WTC11 (cell line): Measurements from ENCODE around the gene DNAH17. TPM values are rescaled to one million over a fixed set of nuclear protein-coding genes. Genes with fewer than 3 reads are reported as not detected.

Experiments
- ATAC-seq: fragments of 200-7000 bp; cut with Tn5 transposase; 2 replicates; pipeline ENCODE4 v1.10.0; 2021; ENCODE audit warnings: mild to moderate bottlenecking, moderate library complexity
- CTCF ChIA-PET: fragments of 300-600 bp; sonication (Branson Sonifier 250); formaldehyde crosslinking; loops from one replicate; lab custom pipeline; 2021; ENCODE audit warnings: antibody characterized with exemption; lab: Charles Lee
- POLR2A ChIA-PET: fragments of 350-600 bp; sonication (Branson Sonifier 250); formaldehyde crosslinking; loops from one replicate; lab custom pipeline; 2021; ENCODE audit warnings: antibody characterized with exemption; lab: Charles Lee
- DNase-seq: peaks from one replicate; pipeline ENCODE4 v3.0.0; 2021; ENCODE audit warnings: low spot score
- H3K27ac Mint-ChIP-seq: 2 replicates; pipeline ENCODE4 v1.8.0; 2021; ENCODE audit warnings: mixed read lengths
- H3K27me3 Mint-ChIP-seq: 2 replicates; pipeline ENCODE4 v1.8.0; 2021; ENCODE audit warnings: low read depth, mild to moderate bottlenecking, moderate library complexity, mixed read lengths
- H3K36me3 Mint-ChIP-seq: 2 replicates; pipeline ENCODE4 v1.8.0; 2021; ENCODE audit warnings: mixed read lengths
- H3K4me1 Mint-ChIP-seq: 2 replicates; pipeline ENCODE4 v1.8.0; 2022; ENCODE audit warnings: mixed read lengths
- H3K4me3 Mint-ChIP-seq: 2 replicates; pipeline ENCODE4 v1.8.0; 2021; ENCODE audit warnings: mild to moderate bottlenecking, moderate library complexity, mixed read lengths
- H3K9me3 Mint-ChIP-seq: 2 replicates; pipeline ENCODE4 v1.8.0; 2021; ENCODE audit warnings: mixed read lengths
- ATF1 ChIP-seq: sonication (generic); formaldehyde crosslinking; IDR thresholded peaks from 2 replicates; pipeline ENCODE4 v1.8.1; 2023; ENCODE audit warnings: mild to moderate bottlenecking, moderate library complexity, missing genetic modification reagents
- ERG ChIP-seq: fragments of 250-450 bp; sonication (Bioruptor Pico); IDR thresholded peaks from 2 replicates; pipeline ENCODE4 v1.8.0; 2021; ENCODE audit warnings: mild to moderate bottlenecking
- ETV6 ChIP-seq: sonication (generic); formaldehyde crosslinking; IDR thresholded peaks from 2 replicates; pipeline ENCODE4 v1.8.1; 2022; ENCODE audit warnings: mild to moderate bottlenecking, missing genetic modification reagents
- FOXJ3 ChIP-seq: sonication (generic); formaldehyde crosslinking; IDR thresholded peaks from 2 replicates; pipeline ENCODE4 v1.9.0; 2021; ENCODE audit warnings: missing genetic modification reagents, mild to moderate bottlenecking, borderline replicate concordance
- FOXK1 ChIP-seq: sonication (generic); formaldehyde crosslinking; IDR thresholded peaks from 2 replicates; pipeline ENCODE4 v1.8.0; 2022; ENCODE audit warnings: mild to moderate bottlenecking, moderate library complexity, missing genetic modification reagents
- IRF1 ChIP-seq: sonication (generic); formaldehyde crosslinking; IDR thresholded peaks from 2 replicates; pipeline ENCODE4 v1.8.0; 2023; ENCODE audit warnings: missing genetic modification reagents
- JAZF1 ChIP-seq: fragments of 250-450 bp; sonication (Bioruptor Pico); IDR thresholded peaks from 2 replicates; pipeline ENCODE4 v1.9.0; 2021; ENCODE audit warnings: moderate library complexity, mild to moderate bottlenecking, inconsistent platforms
- NFATC4 ChIP-seq: fragments of 250-450 bp; sonication (Bioruptor Pico); IDR thresholded peaks from 2 replicates; pipeline ENCODE4 v1.9.0; 2021; ENCODE audit warnings: mild to moderate bottlenecking
- NFE2L1 ChIP-seq: sonication (generic); formaldehyde crosslinking; IDR thresholded peaks from 2 replicates; pipeline ENCODE4 v1.8.1; 2023; ENCODE audit warnings: missing genetic modification reagents
- RORB ChIP-seq: fragments of 250-450 bp; sonication (Bioruptor Pico); IDR thresholded peaks from 2 replicates; pipeline ENCODE4 v1.9.0; 2021; ENCODE audit warnings: mild to moderate bottlenecking
- SOX15 ChIP-seq: fragments of 250-450 bp; sonication (Bioruptor Pico); IDR thresholded peaks from 2 replicates; pipeline ENCODE4 v1.9.0; 2021; ENCODE audit warnings: mild to moderate bottlenecking
- TCF7 ChIP-seq: sonication (generic); formaldehyde crosslinking; IDR thresholded peaks from 2 replicates; pipeline ENCODE4 v1.8.0; 2022; ENCODE audit warnings: mild to moderate bottlenecking, low read depth, missing genetic modification reagents, moderate library complexity
- USF1 ChIP-seq: sonication (generic); formaldehyde crosslinking; IDR thresholded peaks from 2 replicates; pipeline ENCODE4 v1.8.0; 2022; ENCODE audit warnings: mild to moderate bottlenecking, missing genetic modification reagents
- ZBTB21 ChIP-seq: sonication (generic); formaldehyde crosslinking; IDR thresholded peaks from 2 replicates; pipeline ENCODE4 v1.8.1; 2023; ENCODE audit warnings: mild to moderate bottlenecking, missing genetic modification reagents, borderline replicate concordance
- ZNF121 ChIP-seq: sonication (generic); formaldehyde crosslinking; IDR thresholded peaks from 2 replicates; pipeline ENCODE4 v1.8.0; 2023; ENCODE audit warnings: missing genetic modification reagents
- ZNF281 ChIP-seq: sonication (generic); formaldehyde crosslinking; IDR thresholded peaks from 2 replicates; pipeline ENCODE4 v1.8.0; 2023; ENCODE audit warnings: mild to moderate bottlenecking, missing genetic modification reagents
- ZNF317 ChIP-seq: sonication (generic); formaldehyde crosslinking; IDR thresholded peaks from 2 replicates; pipeline ENCODE4 v1.8.1; 2023; ENCODE audit warnings: low read depth, mild to moderate bottlenecking, moderate library complexity, missing genetic modification reagents, borderline replicate concordance
- ZNF396 ChIP-seq: fragments of 250-450 bp; sonication (Bioruptor Pico); IDR thresholded peaks from 2 replicates; pipeline ENCODE4 v1.8.0; 2021; ENCODE audit warnings: mild to moderate bottlenecking, moderate library complexity, borderline replicate concordance
- ZNF423 ChIP-seq: fragments of 250-450 bp; sonication (Bioruptor Pico); IDR thresholded peaks from 2 replicates; pipeline ENCODE4 v2.1.2; 2022; ENCODE audit warnings: mild to moderate bottlenecking, moderate library complexity
- ZNF512 ChIP-seq: sonication (generic); formaldehyde crosslinking; IDR thresholded peaks from 2 replicates; pipeline ENCODE4 v1.8.1; 2022; ENCODE audit warnings: missing genetic modification reagents, borderline replicate concordance
- total RNA-seq: library from RNA; stranded (reverse); gene quantifications from 3 replicates; pipeline ENCODE4 v1.2.3, GENCODE V29; 2021

Gene DNAH17
- total RNA-seq, 1 experiment from 2014 or later = 0.87 TPM

- ChIA-PET CTCF (interaction anchor here (0.8 to 5.3 kb wide), 21 partner anchors 9 to 246 kb away, joined by 3 to 115 read pairs (median 6); partner anchors contain the start of genes SOCS3 and TK1), POLR2A (interaction anchor here (2.1 kb wide), 1 partner anchor 60 kb away, joined by 8 read pairs; no protein-coding TSS in a partner anchor)
- DNase-seq (no peak), ATAC-seq (peak; percentile 11)
- H3K9me3 Mint-ChIP-seq = no peaks in the 10 kb centered on the region
- H3K36me3 Mint-ChIP-seq = peaks cover 37% of the 10 kb centered on the region
- H3K27ac Mint-ChIP-seq = peak overlapping the region; percentile 82
- H3K4me3 Mint-ChIP-seq = no peak overlapping the region
- TF ChIP-seq NFE2L1 (CRISPR knock-in tag) (0 out of 2 replicates have a peak, but pooled peaks have one; percentile 37), ZNF281 (no peak)
- peaks cover 17% of the 10 kb centered on the region for H3K4me1 Mint-ChIP-seq
- no peaks in the 10 kb centered on the region for H3K27me3 Mint-ChIP-seq
Measured at GRCh38 chr17:78421084-78421533, 156.1 kb downstream of the DNAH17 start.

- DNase-seq = no peak
- Mint-ChIP-seq H3K27me3 (no peaks in the 10 kb centered on the region), H3K4me1 (peaks cover 17% of the 10 kb centered on the region), H3K4me3 (no peak overlapping the region)
- POLR2A ChIA-PET = no interaction called here
- TF ChIP-seq RORB (CRISPR knock-in tag) (no peak), IRF1 (CRISPR knock-in tag) (no peak), SOX15 (CRISPR knock-in tag) (no peak), ZNF423 (CRISPR knock-in tag) (no peak), FOXJ3 (no peak), ZNF317 (CRISPR knock-in tag) (no peak), NFATC4 (CRISPR knock-in tag) (no peak)
- TF ChIP-seq, all 79 proteins: peak for 0
- Mint-ChIP-seq H3K36me3 (peaks cover 34% of the 10 kb centered on the region), H3K9me3 (no peaks in the 10 kb centered on the region), H3K27ac (peak overlapping the region; percentile 90)
- no peak for ATAC-seq
- CTCF ChIA-PET = interaction anchor here (1.1 to 5.3 kb wide), 5 partner anchors 17 to 58 kb away, joined by 3 to 115 read pairs (median 16); partner anchors contain the start of gene SOCS3
Measured at GRCh38 chr17:78419970-78420815, 157.0 kb downstream of the DNAH17 start.

GRCh38 chr17:78418326-78419026 lies 158.7 kb downstream of the DNAH17 start:
- Mint-ChIP-seq H3K9me3 (no peaks in the 10 kb centered on the region), H3K4me3 (no peak overlapping the region), H3K27me3 (no peaks in the 10 kb centered on the region), H3K36me3 (peaks cover 28% of the 10 kb centered on the region), H3K4me1 (peaks cover 17% of the 10 kb centered on the region), H3K27ac (no peak overlapping the region)
- ChIA-PET CTCF (interaction anchor here (0.7 to 5.1 kb wide), 7 partner anchors 11 to 140 kb away, joined by 3 to 31 read pairs (median 3); no protein-coding TSS in a partner anchor), POLR2A (no interaction called here)
- no peak for TF ChIP-seq ZNF423 (CRISPR knock-in tag)
- no peak for TF ChIP-seq TCF7 (CRISPR knock-in tag)
- TF ChIP-seq ATF1 (CRISPR knock-in tag) = no peak
- TF ChIP-seq ZNF512 (CRISPR knock-in tag) = no peak
- no peak for TF ChIP-seq ZBTB21 (CRISPR knock-in tag)
- TF ChIP-seq FOXK1 (CRISPR knock-in tag) = no peak
- no peak for TF ChIP-seq ERG
- TF ChIP-seq ZNF396 (CRISPR knock-in tag) = no peak
- TF ChIP-seq ETV6 (CRISPR knock-in tag) = no peak
- no peak for TF ChIP-seq USF1
- no peak for TF ChIP-seq JAZF1 (CRISPR knock-in tag)
- TF ChIP-seq ZNF121 (CRISPR knock-in tag) = no peak
- DNase-seq (no peak), ATAC-seq (no peak)
